Left ventricle myocardium inferior (tissue), 1 donor: Measurements from ENCODE around the gene NEAT1. TPM values are rescaled to one million over a fixed set of nuclear protein-coding genes. Genes with fewer than 3 reads are reported as not detected.

Experiments
- DNase-seq: peaks from one replicate; pipeline ENCODE4 v3.0.0-alpha.2; 2020
- H3K27ac ChIP-seq: fragments of 200-600 bp; replicated peaks from 2 replicates; pipeline ENCODE4 v1.8.0; 2021
- H3K27me3 ChIP-seq: fragments of 200-600 bp; 2 replicates; pipeline ENCODE4 v1.8.0; 2021; ENCODE audit warnings: low read depth
- H3K36me3 ChIP-seq: fragments of 200-600 bp; 2 replicates; pipeline ENCODE4 v1.8.0; 2021
- H3K4me1 ChIP-seq: fragments of 200-600 bp; 2 replicates; pipeline ENCODE4 v1.8.0; 2021
- H3K4me3 ChIP-seq: fragments of 200-600 bp; 2 replicates; pipeline ENCODE4 v1.8.0; 2021; ENCODE audit warnings: mild to moderate bottlenecking, moderate library complexity
- H3K9me3 ChIP-seq: fragments of 200-600 bp; replicated peaks from 2 replicates; pipeline ENCODE4 v1.8.0; 2021
- intact Hi-C: fragments of 100-400 bp; cut with micrococcal nuclease; formaldehyde crosslinking; loops from one replicate; pipeline ENCODE4 v1.11.0; 2022
- total RNA-seq: library from RNA; stranded (reverse); fragmentation: NEBNext Ultra II Directional; extraction: Animal tissue kit (Norgen Biotek cat#: 25700); gene quantifications from one replicate; pipeline ENCODE4 v1.2.1, GENCODE V29; 2021
- TF ChIP-seq, protein P1 (sequence below): fragments of 200-600 bp; IDR thresholded peaks from 2 replicates; pipeline ENCODE4 v1.8.0; 2021; ENCODE audit warnings: antibody characterized with exemption, mild to moderate bottlenecking, borderline replicate concordance
- donor health status: DM: no; HTN: yes; CAD: no; lungs with severe emphysema.

Gene NEAT1
- total RNA-seq, 1 donor from 2014 or later = 405 TPM

DNA sequence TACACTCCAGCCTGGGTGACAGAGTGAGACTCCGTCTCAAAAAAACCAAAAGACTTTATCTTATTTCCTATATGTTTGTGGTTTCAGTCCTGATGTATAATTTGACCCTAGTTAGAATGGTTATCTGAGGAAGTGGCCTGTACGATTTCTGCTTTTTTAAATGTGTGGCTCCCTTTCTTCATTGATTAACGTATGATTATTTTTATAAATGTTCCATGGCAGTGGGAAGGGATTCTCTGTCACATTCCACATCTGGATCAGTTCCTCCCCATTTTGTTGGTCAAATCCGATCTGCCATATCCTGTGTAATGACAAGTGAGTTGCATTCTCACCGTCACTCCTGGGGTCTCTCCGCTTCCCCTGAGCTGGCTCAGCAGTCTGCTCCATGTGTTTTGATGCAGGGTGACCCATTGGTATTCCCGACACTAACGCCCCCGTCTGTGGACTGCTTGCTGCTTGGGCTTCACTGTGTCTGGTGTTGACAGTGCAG is 20.3 kb downstream of the NEAT1 start:
- Histone ChIP-seq H3K36me3 (peaks cover 59% of the 10 kb centered on the region), H3K27ac (peak overlapping the region; percentile 73), H3K27me3 (no peaks in the 10 kb centered on the region), H3K4me3 (no peak overlapping the region), H3K4me1 (peaks cover 70% of the 10 kb centered on the region), H3K9me3 (no peaks in the 10 kb centered on the region)
- DNase-seq = no peak
- TF ChIP-seq, protein P1, sequence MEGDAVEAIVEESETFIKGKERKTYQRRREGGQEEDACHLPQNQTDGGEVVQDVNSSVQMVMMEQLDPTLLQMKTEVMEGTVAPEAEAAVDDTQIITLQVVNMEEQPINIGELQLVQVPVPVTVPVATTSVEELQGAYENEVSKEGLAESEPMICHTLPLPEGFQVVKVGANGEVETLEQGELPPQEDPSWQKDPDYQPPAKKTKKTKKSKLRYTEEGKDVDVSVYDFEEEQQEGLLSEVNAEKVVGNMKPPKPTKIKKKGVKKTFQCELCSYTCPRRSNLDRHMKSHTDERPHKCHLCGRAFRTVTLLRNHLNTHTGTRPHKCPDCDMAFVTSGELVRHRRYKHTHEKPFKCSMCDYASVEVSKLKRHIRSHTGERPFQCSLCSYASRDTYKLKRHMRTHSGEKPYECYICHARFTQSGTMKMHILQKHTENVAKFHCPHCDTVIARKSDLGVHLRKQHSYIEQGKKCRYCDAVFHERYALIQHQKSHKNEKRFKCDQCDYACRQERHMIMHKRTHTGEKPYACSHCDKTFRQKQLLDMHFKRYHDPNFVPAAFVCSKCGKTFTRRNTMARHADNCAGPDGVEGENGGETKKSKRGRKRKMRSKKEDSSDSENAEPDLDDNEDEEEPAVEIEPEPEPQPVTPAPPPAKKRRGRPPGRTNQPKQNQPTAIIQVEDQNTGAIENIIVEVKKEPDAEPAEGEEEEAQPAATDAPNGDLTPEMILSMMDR = no peak
- intact Hi-C loops = no loop called here

DNA sequence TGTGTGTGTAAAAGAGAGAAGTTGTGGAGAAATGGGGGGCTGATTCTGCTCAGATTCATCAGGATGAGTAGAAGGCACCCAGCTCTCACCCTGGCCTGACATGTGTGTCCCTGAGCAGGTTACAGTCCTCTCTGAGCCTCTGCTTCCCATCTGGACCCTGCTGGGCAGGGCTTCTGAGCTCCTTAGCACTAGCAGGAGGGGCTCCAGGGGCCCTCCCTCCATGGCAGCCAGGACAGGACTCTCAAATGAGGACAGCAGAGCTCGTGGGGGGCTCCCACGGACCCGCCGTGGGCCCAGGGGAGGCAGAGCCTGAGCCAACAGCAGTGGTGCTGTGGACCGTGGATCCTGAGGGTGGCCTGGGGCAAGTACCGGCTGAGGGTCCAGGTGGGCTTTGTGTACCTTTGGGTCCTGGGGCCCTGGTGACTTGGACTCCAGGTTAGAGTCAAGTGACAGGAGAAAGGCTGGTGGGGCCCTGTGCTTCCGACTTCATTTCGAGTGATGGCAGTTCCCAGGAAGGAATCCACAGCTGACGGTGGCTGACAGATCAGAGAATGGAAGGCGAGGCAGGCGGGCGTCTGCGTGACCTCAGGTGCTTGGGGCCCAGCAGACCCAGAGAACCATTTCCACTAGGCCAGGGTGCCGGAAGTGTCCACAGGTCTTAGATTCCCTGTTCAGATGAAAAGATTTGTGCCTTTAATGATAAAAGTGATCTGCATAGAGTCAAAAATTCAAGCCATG is 21.9 kb downstream of the NEAT1 start:
- Histone ChIP-seq H3K27me3 (no peaks in the 10 kb centered on the region), H3K4me3 (no peak overlapping the region), H3K4me1 (peaks cover 54% of the 10 kb centered on the region), H3K27ac (peak overlapping the region; percentile 73), H3K36me3 (peaks cover 43% of the 10 kb centered on the region), H3K9me3 (no peaks in the 10 kb centered on the region)
- DNase-seq = no peak
- intact Hi-C loops = no loop called here
- TF ChIP-seq, protein P1 = no peak

DNA sequence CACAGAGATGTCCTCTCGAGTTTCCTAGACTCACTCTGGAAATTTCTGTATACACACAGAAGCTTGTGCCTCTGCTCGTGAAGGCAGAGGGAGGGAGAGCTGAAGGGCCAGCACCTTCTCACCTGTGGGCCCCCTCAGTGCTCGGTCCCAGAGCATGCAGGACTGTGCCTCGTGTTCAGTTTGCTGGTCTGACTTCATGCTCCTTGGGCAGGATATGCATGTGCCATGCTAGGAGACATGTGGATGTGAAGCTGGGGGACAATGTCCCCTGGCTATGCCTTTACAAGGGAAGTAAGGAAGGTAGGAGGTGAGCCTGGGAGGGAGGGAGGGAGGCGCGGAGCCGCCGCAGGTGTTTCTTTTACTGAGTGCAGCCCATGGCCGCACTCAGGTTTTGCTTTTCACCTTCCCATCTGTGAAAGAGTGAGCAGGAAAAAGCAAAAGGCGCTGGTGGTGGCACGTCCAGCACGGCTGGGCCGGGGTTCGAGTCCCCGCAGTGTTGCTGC is 22.6 kb downstream of the NEAT1 start:
- peak overlapping the region; percentile 73 for H3K27ac ChIP-seq
- H3K9me3 ChIP-seq = no peaks in the 10 kb centered on the region
- intact Hi-C loops = no loop called here
- DNase-seq = no peak
- H3K27me3 ChIP-seq = no peaks in the 10 kb centered on the region
- peaks cover 47% of the 10 kb centered on the region for H3K4me1 ChIP-seq
- peaks cover 39% of the 10 kb centered on the region for H3K36me3 ChIP-seq
- H3K4me3 ChIP-seq = no peak overlapping the region
- TF ChIP-seq, protein P1 = no peak

DNA sequence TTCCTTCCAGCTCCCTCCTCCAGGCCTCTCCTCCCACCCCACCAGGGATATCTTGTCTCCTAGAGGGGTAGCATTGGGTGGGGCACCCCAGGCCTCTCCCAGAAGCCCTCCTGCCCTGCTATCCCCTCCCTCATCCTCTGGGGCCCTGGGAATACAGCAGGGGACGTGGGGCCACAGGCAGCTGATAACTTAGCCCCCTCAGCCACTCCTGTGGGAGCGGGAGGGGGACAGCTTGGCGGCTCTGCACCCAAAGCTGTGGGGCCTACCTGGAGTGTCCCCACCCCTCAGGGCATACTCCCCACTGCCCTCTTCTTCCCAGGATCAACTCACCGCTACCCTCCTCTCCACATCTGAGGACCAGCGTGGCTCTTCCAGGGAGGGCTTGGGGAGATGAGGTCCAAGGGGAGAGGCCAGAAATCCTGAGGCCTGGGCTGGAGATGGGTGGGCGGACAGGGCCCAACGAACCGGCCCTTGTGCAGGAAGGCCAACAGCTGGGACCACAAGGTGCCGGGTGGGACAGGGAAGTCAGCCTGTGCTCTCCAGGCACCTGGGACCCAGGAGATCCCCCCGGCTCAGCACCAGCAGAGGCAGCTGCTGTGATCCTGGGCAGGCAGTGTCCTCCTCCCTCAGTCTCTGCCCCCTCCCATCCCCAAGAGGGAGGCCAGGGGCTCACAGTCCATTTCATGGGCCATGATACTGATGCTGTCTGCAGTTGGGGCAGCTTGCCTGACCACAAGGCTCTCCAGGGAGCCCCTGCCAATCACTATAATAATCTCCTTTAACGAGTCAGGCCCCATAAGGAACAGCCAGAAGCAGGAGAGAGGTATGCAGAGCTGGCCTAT is 23.2 kb downstream of the NEAT1 start:
- H3K4me3 ChIP-seq = no peak overlapping the region
- DNase-seq = no peak
- H3K4me1 ChIP-seq = peaks cover 40% of the 10 kb centered on the region
- H3K36me3 ChIP-seq = peaks cover 34% of the 10 kb centered on the region
- TF ChIP-seq, protein P1 = no peak
- H3K27ac ChIP-seq = peak overlapping the region; percentile 73
- H3K9me3 ChIP-seq = no peaks in the 10 kb centered on the region
- no peaks in the 10 kb centered on the region for H3K27me3 ChIP-seq
- intact Hi-C loops = no loop called here

DNA sequence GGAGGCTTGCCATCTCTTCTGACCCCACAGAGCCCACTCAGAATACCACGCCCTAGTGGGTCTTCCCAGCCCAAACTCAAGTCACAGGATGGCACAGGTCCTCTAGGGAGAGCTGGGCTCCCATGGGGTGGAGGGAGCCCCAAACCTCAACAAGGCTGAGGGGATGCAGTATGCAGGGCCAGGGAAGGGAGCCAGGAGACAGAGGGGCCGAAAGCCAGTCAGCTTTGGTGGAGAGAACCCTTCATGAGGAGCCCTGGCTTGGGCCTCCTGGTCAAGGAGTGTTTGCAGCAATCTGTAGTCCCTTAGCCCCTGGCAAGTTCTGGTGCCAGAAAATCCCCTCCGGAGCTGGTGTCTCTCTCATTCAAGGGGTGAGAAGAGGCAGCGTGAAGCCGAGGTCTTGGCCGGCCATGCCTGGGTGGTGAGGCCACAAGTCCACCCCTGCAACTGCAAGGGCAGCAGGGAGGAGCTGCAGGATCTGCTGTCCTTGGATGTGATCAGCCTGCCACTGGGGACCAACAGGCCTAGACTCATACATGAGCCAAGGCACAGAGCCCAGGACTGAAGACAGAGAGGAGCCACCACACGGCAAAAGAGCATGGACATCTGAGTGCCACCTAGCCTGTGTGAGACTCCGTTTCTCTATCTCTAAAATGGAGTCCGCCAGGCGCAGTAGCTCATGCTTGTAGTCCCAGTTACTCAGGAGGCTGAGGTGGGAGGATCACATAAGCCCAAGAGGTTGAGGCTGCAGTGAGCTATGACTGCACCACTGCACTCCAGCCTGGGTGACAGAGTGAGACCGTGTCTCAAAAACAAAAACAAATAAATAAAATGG is 24.1 kb downstream of the NEAT1 start:
- Histone ChIP-seq H3K4me3 (no peak overlapping the region), H3K4me1 (peaks cover 33% of the 10 kb centered on the region), H3K27ac (peak overlapping the region; percentile 73), H3K36me3 (peaks cover 27% of the 10 kb centered on the region), H3K9me3 (no peaks in the 10 kb centered on the region), H3K27me3 (no peaks in the 10 kb centered on the region)
- intact Hi-C loops = no loop called here
- DNase-seq = peak; percentile 56
- TF ChIP-seq, protein P1 = no peak
